ENCODE measurements around the gene ZCCHC2.

DNA sequence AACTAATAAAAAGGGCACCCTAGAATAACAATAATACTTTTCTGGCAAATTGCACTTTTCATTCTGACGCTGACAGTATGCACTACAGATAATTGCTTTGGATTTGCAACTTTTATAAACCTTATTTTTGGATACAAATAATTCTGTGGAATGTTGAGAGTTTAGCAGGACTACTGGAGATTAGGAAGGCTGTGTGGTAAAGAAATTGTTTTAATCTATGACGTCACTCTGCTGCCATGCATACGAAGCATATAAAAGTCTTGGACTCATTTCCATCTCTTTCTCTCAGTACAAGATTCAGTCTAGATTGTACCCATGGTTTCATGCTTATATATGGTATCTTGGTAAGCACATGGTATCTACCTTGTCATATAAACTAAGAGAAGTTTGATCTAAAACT is 28.1 kb upstream of the ZCCHC2 start:
- TF ChIP-seq, protein P1, sequence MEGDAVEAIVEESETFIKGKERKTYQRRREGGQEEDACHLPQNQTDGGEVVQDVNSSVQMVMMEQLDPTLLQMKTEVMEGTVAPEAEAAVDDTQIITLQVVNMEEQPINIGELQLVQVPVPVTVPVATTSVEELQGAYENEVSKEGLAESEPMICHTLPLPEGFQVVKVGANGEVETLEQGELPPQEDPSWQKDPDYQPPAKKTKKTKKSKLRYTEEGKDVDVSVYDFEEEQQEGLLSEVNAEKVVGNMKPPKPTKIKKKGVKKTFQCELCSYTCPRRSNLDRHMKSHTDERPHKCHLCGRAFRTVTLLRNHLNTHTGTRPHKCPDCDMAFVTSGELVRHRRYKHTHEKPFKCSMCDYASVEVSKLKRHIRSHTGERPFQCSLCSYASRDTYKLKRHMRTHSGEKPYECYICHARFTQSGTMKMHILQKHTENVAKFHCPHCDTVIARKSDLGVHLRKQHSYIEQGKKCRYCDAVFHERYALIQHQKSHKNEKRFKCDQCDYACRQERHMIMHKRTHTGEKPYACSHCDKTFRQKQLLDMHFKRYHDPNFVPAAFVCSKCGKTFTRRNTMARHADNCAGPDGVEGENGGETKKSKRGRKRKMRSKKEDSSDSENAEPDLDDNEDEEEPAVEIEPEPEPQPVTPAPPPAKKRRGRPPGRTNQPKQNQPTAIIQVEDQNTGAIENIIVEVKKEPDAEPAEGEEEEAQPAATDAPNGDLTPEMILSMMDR (IDR thresholded peaks at IDR 0.05), result no peak
- no peak for TF ChIP-seq POLR2A (IDR thresholded peaks at IDR 0.05)
